Renal cortex interstitium (tissue), 11 donors: Measurements from ENCODE around the gene NRL. TPM values are rescaled to one million over a fixed set of nuclear protein-coding genes. Genes with fewer than 3 reads are reported as not detected.
"Not testable (repeated sequence)": the region's sequence is repeated elsewhere in the genome, so short reads cannot be mapped to it uniquely, and the experiment has no call there.

Experiments used
- DNase-seq, 11 donors: peaks; one replicate each; pipeline ENCODE4 v3.0.0-alpha.2; 2013; ENCODE audit warnings: low read depth in 9 of 11, low spot score in 4 of 11; ENCODE audit errors: extremely low read depth in 1 of 11
- polyA plus RNA-seq, 3 donors: library from polyadenylated mRNA; unstranded; fragments of 120-200 nt; gene quantifications; one replicate each; pipeline ENCODE4 v1.2.1, GENCODE V29; 2013; ENCODE audit not compliant: insufficient read length in 3 of 3

NRL gene
- polyA plus RNA-seq, 3 donors, result 1.5 to 2.7 (median 2.4) TPM

DNA sequence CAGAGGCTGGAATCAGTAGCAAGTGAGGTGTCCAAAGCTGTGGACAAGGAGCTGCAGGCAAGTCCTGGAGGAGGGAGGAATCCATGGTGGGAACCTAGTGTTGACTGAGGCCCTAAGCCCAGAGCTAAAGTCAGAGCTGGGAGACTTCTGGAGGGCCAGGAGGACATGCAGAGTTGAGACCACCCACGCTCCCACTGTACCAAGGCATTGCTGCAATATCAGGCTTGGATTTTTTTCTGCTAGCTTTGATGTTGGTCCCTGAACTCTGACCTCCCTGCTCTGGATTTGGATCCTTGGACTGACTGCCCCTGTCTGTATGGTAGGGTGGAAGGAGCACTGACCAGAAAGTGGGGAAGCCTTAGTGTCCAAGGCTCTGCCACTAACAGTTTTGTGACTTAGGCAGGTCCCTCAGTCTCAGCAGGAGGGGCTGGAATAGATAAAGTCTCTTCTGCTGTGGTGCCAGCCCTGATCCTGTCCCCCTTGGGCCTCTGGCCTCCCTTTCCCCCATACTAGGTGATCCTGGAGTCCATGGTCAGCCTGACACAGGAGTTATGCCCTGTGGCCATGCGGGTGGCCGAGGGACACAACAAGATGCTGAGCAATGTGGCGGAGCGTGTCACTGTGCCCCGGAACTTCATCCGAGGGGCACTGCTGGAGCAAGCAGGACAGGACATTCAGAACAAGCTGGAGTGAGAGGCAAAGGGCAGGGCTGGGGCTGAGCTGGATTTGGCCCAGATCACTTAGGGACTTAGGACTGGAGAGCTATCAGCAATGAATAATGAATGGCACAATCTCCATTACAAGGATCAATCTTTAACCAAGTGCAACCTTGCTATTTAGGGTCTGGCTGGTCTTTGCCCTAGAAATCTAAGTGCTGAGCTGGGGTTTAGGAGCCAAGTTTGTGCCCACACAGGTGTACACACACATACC lies 53.5 kb downstream of the NRL start:
- DNase-seq, result no peak

DNA sequence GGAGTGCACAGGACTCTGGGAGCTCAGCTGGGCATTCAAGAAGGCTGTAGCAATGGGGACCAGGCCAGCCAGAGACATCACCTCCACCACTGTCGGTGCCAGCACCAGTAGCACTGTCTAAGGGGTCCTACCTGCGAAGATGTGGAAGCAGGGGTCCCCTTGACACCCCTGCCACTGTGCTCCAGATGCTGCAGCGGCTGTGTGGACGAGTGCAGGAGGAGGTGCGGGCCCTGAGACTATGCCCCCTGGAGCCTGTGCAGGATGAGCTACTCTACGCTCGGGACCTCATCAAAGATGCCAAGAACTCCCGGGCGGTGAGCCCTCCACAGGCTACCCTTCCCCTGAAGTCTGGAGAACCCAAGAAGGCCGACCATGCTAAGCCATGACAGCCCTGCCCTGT lies 54.3 kb downstream of the NRL start:
- DNase-seq, result no peak

DNA sequence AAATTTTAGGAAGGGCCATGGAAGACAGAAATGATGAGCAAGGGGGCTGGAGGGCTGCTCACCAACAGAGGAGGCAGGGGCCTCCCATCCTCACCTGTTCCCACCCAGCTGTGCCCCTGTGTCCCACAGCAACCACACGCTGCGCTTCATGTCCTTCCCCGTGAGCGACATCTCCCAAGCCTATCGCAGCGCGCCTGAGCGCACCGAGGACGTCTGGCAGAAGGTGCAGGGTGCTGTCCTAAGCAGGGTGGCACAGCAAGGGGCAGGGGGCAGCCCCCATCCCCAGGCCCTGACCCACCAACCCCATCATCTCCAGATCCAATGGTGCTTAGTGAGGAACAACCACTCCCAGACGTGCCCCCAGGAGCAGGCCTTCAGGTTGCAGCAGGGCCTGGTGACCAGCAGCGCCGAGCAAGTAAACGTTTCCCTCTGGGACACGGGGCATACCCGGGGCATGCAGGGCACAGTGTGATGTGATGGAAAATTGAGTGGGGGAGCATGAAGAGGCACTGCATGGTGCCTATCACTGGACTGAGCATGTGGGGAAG lies 54.8 kb downstream of the NRL start:
- DNase-seq, result no peak

DNA sequence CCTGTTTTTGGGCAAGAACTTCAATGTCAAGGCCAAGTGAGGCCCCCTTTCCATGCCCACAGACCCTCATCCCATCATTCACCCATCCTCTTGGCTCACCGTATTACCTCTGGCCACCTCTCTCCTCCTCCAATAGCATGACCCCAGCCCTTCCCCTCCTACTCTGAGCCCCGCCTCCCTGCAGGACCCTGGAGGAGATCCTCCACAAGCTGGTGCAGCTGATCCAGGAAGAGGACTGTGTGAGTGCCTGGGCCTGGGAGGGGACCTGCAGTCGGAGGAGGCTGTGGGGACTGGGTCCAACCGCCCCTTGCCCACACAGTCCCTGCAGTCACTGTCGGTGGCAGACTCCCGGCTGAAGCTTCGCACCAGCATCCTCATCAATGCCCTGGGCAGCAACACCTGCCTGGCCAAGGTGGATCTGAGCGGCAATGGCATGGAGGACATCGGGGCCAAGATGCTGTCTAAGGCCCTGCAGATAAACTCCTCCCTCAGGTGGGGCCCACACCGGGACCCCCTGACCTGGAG lies 55.7 kb downstream of the NRL start:
- no peak for DNase-seq

DNA sequence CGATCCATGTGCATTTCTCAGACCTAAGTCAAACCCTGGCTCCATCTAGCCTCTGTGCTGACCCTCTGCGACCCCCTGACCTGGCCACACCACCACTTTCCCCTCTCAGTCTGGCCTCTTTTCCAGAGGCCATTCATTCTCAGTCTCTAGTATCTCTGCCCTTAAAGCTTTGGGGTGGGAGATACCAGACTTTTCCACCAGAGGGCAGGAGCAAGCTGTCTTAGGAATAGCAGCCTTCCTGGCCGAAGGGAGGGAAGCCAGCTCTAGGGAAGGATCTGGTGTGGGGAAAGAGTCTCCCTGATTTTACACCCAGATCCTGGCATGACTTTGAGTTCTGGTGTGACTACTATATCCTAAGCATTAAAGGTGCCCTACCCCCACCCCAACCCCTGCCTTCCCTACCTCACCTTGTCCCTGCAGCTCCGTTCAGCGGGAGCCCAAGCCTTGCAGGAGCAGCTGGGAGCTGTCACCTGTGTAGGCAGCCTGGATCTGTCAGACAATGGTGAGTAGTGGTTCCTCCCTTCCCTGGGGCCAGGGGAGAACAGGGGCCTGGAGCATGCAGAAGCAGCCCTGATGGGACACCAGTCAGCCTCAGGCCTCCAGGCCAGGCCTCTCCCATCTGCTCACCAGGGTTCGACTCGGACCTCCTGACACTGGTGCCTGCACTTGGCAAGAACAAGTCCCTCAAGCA lies 56.3 kb downstream of the NRL start:
- peak in 7 of 11 donors; percentile 61 to 82 (median 72) for DNase-seq

DNA sequence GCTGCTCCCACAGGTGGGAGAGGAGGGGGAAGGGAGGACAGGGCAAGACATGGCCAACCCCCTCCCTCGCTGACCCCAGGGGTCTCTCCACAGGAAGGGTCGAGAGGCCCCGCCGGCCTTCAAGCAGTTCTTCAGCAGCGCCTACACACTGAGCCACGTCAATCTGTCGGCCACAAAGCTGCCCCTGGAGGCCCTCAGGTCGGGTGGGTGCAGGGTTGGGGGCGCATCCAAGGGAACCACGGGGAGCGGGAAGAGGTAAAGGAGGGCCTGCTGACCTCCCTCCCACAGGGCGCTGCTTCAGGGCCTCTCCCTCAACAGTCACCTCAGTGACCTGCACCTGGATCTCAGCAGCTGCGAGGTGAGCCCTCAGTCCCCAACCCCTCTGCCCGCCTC lies 56.9 kb downstream of the NRL start:
- no peak for DNase-seq

DNA sequence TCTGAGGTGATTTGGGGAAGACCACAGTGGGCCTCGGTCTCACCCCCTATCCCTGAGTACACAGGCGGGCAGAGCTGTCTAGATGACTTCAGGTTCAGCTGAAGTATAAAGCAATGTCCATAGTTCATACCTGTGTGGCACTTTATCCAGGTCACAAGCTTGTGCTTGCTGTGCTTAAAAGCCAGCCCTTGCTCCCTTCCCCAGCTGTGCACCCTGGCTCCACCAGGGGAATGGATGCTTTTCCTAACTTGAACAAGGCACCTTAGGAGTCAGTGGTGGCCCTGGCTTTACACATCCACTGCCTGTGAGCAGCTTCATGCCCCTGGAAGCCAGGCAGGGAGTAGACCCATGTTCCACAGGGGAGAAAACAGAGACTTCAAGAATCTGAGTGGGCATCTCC lies 57.5 kb downstream of the NRL start:
- DNase-seq, result no peak

DNA sequence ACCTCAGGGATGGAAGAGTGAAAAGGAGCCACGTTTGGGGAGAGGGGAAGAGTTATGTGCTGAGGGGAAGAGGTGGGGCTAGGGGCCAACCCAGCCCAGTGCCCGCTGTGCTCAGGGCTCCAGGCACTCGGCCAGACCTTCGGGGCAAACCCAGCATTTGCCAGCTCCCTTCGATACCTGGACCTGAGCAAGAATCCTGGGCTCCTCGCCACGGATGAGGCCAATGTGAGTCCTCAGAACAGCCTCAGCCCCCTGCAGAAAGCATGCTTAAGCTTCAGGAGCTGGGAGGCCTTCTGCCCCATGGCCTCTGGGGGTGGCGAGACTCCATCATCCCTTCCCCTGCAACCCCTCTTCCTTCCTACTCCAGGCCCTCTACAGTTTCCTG lies 58.0 kb downstream of the NRL start:
- DNase-seq, result no peak

DNA sequence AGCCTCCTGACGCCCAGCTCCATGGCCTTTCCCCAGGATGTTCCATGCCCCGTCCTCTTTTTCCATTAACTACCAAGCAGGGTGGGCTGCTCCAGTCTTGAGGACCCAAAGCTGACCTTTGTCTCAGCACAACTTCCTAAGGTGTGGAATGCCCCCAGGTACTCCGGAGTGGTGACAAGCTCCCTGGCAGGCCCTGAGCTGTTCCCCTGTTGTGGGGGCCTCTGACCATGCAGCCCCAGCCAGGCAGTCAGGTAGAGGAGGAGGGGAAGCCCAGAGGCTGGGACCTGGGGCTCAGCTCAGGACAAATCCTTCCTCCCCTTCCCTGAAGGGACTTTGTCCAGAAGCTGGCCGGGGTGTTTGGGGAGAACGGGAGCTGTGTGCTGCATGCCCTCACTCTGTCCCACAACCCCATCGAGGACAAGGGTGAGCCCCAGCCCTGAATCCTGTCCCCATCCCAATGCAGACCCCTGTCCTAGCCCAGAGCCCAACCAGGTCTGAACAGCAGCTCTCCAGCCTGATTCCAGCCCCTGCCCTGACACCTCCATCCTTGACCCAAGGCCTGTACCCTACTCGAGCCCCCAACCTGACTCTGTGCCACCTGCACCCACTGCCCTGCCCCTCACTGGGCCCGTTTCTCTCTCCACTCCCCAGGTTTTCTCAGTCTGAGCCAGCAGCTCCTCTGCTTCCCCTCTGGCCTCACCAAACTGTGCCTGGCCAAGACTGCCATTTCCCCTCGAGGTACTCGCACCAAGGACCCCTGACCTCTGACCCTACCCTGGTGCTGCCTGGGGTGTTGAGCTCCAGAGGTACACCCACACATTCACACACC lies 58.6 kb downstream of the NRL start:
- DNase-seq, result no peak

DNA sequence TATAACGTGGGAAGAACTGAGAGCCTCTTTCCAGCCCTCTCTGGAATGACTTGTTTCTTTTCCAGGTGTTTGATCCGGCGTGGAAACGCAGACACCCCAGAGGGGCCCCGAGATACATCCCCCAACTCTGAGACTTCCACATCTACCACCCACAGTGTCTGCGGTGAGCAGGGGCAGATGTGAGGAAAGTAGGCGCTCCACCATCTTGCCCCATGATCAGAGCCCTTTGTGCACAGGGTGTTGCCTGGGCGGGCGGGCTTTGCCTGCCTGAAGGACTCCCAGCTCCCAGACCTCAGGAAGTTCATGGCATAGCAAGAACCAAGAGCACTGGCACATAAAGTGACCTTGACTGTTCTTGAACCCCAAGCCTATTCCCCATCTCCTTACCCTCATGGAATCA lies 60.1 kb downstream of the NRL start:
- DNase-seq, result no peak

DNA sequence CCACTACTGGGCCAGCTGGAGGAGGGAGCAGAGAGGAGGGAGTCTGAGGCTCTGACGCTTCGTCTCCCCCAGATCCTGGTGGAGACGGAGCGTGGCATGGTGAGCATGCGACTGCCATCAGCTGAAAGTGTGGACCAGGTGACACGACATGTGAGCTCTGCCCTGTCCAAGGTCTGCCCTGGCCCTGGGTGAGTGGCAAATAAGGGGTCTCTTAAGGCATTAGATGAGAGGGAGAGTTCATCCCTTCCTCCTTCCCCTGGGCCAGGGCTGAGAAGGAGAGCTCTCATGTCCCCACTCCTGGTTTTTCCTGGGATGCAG lies 60.5 kb downstream of the NRL start:
- no peak for DNase-seq

DNA sequence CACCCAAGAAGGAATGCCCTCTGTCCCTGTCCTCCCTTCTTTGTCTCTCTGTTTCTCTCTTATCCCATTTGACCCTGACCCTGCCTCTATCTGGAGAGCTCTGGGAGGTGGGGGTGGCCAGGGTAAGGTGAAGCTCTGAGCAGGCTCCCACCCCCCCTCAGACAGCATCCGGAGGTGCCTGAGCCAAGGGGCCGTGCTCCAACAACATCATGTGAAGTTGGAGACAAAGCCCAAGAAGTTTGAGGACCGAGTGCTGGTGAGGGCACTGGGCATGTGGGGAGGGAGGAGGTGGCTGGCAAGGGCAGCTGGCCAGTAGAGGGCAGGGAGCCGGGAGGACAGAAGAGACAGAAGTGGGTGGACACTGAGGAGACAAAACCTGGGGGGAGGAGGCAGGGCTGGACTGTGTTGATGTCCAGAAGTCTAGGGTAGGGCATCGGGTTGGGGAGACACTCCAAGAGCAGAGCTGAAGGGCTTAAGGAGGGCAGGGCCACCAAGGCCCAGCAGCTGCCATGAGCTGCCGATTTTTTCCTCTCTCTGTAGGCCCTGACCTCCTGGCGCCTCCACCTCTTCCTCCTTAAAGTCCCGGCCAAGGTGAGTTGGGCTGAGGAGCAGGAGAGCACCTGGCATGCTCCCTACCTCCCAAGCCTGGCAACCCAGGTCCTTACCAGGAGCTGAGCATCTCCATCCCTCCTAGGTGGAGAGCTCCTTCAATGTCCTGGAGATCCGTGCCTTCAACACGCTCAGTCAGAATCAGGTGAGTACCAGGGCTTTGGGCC lies 61.0 kb downstream of the NRL start:
- no peak for DNase-seq

DNA sequence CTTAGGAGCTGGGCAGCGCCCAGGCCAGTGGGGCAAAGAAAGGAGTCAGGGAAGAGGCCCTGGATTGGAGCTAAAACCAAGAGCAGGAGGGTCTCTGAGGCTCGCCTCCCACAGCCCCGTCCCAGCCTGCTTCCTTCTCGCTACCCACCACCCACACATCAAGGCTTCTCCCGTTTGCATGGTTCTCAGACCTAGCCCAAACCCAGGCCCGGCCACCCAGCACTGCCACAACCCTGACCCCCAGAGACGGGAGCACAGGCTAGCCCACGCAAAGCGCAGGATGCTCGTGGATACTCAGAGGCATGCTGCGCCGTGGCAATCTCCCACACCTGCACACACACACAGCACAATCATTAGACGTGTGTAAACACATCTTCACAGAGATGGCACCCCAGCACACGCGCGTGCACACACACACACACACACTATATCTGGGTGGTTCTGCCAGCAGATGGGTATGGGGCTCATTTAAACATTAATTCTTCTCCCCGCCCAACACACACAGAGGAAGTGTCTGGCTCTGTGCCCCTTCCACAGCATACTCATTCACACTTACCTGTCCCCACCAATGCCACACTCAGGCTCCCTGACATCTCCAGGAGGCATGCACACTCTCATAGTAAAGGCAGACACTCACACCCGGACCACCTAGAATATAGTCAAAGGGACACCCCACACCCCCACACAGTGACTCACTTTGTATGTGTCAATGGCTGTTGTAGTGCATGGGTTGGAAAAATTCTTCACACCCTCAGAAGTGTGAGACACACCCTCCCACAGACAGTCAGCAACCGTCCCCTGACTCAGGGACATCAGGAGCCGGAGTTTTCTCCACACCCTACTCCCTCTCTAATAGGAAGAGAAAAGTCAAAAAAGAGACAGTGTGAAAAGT lies 61.8 kb downstream of the NRL start:
- DNase-seq, result no peak

DNA sequence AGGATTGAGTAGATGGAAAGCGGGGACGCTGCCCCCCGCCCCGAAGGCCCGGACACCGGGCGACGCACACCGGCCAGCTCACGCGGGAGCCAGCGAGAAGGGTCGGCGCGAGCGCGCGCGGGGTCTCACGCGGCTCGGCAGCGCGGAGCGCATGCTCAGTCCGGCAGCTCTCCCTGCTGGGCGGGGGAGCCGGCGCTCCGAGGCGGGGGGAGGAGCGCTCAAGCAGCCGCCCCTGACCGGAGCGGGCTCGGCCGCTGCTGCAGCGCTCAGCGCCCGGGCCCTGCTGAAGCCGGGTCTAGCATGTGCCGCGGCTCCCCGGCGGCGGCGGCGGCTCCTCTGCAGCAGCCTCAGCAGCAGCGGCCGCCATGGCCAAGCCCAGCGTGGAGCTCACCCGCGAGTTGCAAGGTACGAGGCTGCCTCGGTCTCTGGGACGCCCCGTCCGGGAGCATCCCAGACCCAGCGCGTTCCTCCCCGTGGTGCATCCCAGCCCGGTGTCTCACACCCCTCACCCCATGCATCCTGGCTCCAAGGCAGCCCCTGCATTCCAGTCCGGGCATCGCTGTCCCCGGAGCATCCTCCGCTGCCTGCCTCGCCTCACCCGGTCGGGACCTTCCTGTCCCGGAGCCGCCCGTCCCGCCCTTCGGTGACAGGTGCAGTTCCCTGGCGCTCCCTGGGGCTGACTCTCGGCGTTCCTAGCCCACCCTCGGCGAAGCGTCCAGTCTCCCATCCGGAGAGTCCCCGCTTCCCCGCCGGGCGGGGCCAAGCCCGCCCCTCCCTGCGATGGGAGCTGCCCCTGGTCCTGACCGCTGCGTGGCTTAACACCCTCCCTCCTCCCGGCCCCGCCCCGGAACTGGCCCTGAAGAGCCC lies 62.7 kb downstream of the NRL start, which contains the start of gene CARMIL3:
TSS of gene CARMIL3 (plus strand) at position 221 of the 867 bp plus-strand sequence. CDS start at position 366, 145 bp downstream.
- peak in 10 of 11 donors; percentile 27 to 77 (median 66) for DNase-seq

DNA sequence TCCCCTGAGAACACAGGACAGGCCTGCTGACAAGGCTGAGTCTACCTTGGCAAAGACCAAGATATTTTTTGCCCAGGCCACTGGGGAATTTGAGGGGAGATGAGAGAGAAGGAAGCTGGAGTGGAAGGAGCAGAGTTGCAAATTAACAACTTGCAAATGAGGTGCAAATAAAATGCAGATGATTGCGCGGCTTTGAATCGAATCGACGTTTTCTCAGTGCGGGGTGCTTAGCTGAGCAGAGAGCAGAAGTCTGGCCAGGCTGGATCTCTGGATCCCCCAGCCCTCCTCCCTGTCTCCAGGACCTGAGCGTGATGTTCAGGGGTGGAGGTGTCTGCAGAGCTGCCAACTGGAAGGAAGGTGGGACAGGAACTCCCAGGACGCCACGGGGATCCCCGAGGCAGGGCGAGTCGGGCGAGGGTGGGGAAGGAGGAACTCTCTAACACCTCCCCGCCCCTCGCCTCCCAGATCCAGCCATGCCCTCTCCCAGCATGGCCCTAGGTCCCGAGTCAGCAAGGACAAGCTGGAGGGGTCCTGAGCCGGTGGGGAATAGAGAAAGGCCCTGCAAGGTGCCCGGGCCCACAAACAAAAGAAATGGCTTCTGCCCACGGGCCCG lies 63.5 kb downstream of the NRL start:
- DNase-seq, result peak in 4 of 11 donors; percentile 7 to 20 (median 18)

DNA sequence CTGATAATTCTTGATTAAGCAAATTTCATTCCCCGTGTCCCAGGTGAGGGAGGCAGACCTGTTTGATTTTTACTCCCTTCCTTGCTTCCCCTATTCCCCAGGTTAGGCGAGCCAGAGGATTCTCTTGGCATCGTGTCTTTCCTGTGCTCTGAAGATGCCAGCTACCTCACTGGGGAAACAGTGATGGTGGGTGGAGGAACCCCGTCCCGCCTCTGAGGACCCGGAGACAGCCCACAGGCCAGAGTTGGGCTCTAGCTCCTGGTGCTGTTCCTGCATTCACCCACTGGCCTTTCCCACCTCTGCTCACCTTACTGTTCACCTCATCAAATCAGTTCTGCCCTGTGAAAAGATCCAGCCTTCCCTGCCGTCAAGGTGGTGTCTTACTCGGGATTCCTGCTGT lies 64.0 kb downstream of the NRL start:
- DNase-seq, result not testable (repeated sequence)
